GM10266 (cell line): ENCODE results near the gene MAP2K3.

Experiments used
- DNase-seq: peaks from one replicate; pipeline ENCODE4 v3.0.0; 2012; ENCODE audit errors: extremely low spot score
- CTCF ChIP-seq: IDR thresholded peaks from 2 replicates; pipeline ENCODE4 v1.5.1; 2012; ENCODE audit warnings: mild to moderate bottlenecking, low read depth; ENCODE audit not compliant: control insufficient read depth, insufficient read depth; ENCODE audit errors: missing control alignments

MAP2K3 gene

DNA sequence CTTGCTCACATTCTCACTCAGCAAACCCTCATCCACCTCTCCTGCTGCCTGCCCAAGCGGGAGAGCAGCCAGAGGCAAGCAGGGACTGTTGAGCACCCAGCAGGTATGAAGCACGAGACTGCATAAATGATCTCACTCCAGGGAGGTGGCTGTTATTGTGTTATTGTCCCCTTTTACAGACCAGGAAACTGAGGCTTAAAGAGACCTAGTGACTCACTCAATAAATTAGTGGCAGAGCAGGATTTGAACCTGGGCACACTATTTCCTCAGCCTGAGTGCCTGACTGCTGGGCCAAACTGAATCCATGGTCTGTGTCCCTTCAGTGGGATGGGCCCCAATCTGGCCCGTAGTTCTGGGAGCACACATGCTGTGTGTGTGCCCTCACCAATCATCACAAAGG is 12.3 kb upstream of the MAP2K3 start:
- no peak for TF ChIP-seq CTCF
- no peak for DNase-seq

DNA sequence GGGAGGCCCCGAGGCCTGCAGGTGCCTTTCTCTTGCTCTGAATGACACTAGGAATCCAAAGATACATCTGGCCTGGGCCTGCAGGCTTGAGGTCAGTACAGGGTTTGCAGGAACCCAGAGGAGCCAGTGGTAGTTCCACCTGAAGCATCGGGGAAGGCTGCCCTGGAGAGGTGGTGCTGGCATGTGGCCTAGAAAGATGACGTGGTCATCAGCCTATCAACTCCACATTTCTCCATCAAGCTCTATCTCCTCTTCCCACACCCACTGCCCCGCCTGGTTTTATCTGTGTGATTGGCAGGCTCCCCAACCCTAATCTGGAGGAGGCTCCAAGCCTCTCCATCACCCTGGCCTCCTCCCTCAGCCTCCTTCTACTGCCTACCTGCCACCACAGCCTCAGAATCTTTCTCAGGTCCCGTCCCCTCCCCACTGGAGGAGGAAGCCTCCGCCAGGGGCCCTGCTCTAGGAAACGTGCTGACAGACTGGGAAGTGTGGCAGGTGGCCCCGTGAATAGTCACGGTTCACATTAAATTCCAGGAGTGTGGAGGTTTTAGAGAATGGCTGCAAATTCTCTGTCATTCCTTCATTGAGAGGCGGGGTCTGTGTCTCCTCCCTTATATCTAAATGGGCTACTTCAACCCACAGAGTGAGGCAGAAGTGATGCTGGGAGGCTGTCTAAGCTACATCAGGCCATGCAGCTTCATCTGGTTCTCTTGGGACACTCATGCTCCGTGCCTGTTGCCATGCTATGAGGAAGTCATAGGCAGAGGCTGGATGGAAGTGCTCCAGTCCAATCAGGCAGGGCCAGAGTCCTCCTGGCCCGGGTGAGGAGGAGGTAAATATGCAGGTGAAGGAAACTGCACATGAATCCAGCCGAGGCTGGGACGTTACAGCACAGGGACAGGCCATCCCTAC is 11.4 kb upstream of the MAP2K3 start:
- no peak for DNase-seq
- TF ChIP-seq CTCF, result no peak

- DNase-seq, result no peak
- TF ChIP-seq CTCF, result no peak
Measured at GRCh38 chr17:21275047-21275578, 9.4 kb upstream of the MAP2K3 start.

DNA sequence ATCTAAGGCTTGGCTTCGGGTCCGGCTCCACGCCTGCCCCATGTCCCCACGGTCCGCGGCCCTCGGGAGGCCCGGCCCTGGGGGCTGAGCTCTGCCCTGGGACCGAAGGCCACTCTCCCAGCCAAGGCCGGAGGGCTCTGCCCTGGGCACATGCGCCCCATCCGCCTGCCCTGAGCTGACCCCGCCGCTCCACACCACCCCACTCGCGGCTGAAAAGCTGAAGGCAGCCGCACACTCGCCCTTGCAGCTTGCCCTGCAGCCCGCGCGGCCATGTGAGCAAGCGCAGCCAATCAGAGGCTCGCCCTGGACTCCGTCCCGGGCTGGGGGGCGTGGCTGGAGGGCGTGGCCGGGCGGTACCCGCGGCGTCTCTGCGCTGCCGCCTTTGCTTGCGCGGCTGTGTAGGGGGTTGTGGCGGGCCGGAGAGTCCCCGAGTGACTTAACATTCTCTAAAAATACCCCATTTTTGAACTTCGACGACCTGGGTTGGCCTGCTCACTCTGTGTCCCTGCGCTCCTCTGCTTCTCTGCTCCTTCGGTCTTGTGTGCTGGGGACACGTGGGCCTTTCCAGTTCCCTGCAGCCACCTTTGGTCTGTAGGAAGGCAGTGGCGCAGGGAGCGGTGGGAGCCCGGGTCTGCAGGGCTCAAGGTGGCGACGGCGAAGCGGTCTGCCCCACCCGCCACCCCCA is 8.8 kb upstream of the MAP2K3 start:
- TF ChIP-seq CTCF, result no peak
- DNase-seq, result peak; percentile 97

GRCh38 chr17:21276264-21276588 is 8.3 kb upstream of the MAP2K3 start:
- DNase-seq, result no peak
- peak; percentile 4 for TF ChIP-seq CTCF

DNA sequence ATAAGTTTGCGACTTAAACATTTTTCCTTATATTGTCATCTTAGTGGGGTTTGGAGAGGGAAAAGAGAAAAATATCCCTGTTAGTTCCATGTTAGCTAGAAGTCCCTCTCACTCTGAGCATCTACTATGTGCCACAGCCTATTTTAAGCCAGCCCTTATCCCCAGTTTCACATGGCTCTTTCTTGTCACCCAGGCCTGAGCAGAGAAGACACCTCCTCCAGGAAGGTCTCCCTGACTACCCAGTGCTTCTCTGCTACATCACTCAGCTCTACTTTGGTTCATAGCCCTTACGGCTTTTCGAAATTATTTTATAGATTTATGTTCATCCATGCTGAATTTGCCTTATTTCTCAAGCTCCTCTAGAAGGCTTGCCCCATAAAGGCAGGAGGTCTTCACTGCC is 7.2 kb upstream of the MAP2K3 start:
- no peak for TF ChIP-seq CTCF
- DNase-seq, result no peak
